AML-193 (cell line): ENCODE data around the gene SLC9A9.

ENCODE experiments used
- DNase-seq, 2 experiments: peaks; one replicate each; lab custom pipeline; 2025; lab: John Stamatoyannopoulos, UW

The SLC9A9 gene

GRCh38 chr3:143648708-143649107 is 199.6 kb downstream of the SLC9A9 start:
- DNase-seq, result no peak

DNA sequence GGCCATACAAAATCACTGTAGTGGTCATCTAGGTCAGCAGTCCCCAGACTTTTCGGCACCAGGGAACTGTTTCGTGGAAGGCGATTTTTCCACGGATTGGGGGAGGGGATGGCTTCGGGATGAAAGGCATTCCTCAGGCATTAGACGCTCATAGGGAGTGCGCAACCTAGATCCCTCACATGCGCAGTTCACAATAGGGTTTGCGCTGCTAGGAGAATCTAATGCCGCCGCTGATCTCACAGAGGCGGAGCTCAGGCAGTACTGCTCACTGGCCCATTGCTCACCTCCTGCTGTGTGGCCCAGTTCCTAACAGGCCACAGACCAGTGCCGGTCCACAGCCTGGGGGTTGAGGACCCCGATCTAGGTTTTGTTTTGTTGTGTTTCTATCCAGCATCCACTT is 200.1 kb downstream of the SLC9A9 start:
- DNase-seq, result no peak

- DNase-seq, result peak; percentile 71 to 79
Measured at GRCh38 chr3:143644370-143645089, 203.7 kb downstream of the SLC9A9 start.

DNA sequence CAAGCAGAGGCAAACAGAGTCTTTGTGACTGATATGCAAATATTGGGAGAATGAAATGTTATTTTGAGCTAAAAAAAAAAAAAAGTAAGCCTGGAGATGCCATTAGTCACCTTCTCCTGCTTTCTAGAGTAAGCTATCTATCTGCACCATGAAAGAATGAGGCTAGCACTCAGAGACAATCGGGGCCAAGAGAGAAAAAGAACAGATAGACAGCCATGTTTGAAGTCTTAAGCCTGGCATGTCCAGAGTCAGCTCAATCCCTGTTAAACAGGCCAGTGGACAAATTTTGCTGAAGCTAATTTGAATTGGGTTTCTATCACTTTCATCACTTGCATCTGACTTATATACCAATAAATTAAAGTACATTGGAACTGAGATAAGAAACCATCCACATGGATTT is 204.4 kb downstream of the SLC9A9 start:
- DNase-seq, result no peak

DNA sequence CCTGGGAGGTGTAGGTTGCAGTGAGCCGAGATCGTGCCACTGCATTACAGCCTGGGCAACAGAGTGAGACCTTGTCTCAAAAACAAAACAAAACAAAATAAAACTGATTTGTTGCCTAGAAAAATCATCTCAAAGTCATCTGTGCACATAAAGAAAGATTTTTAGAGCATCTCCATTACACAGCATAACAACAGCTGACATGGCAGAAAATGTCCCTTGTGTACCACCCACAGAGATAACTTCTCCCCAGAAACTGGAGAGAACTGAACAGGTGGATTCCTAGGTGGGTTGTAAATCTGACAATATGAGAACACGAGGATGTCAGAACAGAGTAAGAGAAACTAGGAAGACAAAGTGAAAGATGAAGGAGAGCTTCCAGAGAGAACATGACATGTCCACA is 207.5 kb downstream of the SLC9A9 start:
- no peak for DNase-seq

DNA sequence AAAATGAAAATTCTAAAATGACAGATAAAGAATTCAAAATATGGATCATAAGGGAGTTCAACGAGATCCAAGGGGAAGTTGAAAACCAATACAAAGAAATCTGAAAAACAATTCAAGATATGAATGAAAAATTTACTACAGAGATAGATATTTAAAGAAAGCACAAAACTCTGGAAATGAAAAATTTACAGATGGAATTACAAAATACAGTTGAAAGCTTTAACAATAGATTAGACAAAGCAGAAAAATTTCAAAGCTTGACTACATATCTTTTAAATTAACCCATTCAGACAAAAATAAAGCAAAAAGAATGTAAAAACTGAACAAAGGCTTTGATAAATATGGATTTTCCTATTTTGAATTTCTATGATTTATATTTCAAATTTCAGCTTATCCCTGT is 211.1 kb downstream of the SLC9A9 start:
- no peak for DNase-seq

DNA sequence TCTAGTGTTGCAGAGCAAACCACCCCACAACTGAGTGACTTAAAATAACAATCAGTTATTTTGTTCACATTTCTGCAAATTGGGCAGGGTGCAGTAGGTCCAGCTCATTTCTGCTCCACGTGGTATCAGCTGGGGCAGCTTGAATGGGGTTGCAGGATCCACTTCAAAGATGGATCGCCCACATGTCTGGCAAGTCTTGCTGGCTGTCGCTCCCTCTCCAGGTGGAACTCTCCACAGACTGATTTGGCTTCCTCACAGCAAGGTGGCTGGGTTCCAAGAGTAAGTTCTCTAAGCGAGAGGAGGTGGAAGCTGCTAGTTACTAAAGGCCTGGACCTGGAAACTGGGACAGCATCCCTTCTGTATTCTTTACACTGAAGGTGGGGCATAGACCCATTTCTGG is 213.3 kb downstream of the SLC9A9 start:
- no peak for DNase-seq

- no peak for DNase-seq
Measured at GRCh38 chr3:143634427-143634826, 213.8 kb downstream of the SLC9A9 start.

DNA sequence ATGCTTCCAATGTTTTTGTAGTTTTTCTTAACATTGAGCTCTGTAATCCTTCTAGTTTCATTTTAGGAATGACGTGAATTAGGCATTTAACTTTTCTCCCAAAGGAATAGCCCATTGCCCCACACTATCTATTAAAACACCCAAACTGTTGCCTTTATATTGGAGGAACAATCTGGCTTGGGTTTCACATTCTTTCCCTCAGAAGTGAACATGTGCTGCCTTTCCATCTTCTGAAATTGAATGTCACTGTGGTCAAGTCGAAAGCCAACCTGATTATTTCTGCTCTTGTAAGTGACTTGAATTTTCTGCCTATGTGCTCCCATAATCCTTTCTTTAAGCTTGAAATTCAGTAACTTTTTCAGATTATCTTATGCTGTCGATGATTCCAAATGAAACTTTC is 214.5 kb downstream of the SLC9A9 start:
- DNase-seq, result no peak

GRCh38 chr3:143629726-143630125 is 218.5 kb downstream of the SLC9A9 start:
- DNase-seq, result no peak

- DNase-seq, result no peak
Measured at GRCh38 chr3:143628971-143629370, 219.3 kb downstream of the SLC9A9 start.

GRCh38 chr3:143627336-143627735 is 220.9 kb downstream of the SLC9A9 start:
- no peak for DNase-seq

DNA sequence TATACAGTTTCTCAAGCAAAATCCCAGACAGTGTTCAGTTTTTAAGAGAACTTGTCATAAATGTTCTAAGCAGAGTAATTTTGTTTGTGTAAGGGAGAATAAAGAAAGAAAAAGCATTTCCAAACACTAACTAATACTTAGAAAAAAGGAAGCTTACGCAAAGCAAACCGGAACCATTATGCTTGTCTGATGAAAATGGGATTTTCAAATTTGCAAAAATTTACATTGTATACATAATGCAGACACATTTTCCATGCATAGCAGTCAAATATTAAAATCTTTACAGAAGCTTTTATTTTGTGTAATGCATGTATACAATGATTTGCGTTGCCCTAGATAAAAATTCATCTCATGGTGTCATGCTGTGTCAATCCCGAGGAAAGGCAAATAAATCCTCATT is 229.0 kb downstream of the SLC9A9 start:
- DNase-seq, result no peak

DNA sequence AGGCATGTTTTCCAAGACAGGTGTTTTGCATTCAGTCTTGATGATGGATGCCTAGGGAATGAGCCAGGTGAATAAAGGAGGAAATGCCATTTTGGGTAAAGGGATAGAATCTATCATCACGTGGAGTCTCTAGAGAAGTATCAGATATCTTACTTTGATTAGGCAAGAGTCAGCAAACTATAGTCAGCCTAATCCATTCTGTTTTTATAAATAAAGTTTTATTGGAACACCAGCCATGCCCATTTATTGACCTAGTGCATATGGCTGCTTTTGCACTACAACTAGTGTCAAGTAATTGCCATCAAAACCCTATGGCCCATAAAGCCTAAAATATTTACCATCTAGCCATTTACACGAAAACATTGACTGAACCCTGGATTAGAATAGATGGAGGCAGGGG is 231.2 kb downstream of the SLC9A9 start:
- no peak for DNase-seq

- DNase-seq, result peak; percentile 69
Measured at GRCh38 chr3:143613226-143613625, 235.0 kb downstream of the SLC9A9 start.

- no peak for DNase-seq
Measured at GRCh38 chr3:143612541-143612940, 235.7 kb downstream of the SLC9A9 start.

GRCh38 chr3:143608966-143609365 is 239.3 kb downstream of the SLC9A9 start:
- DNase-seq, result no peak

DNA sequence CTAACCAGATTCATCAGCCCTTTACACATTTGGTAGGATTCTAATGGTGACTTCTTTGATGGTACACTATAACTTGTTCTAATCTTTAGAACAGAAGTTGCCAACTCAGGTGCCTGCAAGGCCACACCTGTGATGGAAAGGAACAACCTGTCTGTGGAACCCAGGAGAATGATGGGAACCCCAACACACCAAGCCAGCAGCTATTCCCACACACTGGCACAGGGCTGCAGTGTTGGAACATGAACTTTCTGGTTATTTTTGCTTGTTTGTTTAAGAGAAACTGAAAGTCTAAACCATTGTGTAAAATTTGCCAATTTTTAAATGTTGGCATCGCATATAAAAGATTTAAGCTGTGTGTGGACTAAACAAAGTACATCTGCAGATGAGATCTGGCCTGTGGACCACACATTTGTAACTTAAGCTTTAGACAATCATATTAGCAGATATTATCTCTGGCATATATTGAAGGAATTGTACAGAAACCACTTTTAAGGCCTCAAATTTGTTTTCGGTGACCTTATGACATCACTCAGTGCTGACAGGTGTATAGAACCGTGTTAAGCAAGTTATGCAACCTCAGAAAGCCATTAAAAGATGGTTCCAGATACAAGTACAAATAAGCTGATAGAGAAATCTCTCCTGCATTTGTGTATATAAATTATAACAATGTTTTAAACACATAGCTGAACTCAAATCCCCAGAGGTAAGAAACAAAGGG is 242.9 kb downstream of the SLC9A9 start:
- no peak for DNase-seq

DNA sequence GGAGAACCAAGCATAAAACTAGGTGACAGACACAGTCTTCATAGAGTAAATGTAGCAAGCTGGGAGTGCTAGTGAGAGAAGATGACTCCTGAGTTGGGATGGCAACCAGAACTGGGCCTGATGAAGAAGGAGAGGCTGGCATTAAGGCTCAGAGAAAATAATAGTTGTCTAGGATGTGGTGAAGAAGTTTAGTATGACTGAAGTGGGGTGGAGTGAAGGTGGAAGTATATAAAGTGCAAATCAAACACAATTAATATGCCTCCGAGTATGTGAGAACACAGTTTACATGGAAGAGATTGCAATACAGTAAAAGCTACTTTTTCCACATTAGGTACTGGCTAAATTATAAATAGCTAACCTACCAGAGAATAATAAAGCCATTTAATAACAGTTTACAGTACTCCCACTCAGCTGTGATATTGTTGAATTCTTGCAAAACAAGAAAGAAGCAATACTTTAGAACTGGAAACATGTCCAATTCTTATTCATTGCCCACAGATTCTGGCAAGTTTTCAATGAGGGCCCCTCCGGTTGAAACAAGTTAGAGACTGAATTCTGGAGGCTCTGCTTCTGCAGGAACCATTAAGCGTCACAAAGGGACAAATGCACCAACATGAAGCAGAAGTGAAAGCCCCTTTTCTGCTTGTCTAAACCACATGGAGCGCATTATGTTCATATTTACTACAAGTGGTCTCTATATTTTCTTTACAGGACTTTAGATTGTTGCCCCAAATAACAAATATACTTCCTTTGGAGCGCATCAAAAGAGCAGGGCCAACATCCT is 243.7 kb downstream of the SLC9A9 start:
- no peak for DNase-seq

DNA sequence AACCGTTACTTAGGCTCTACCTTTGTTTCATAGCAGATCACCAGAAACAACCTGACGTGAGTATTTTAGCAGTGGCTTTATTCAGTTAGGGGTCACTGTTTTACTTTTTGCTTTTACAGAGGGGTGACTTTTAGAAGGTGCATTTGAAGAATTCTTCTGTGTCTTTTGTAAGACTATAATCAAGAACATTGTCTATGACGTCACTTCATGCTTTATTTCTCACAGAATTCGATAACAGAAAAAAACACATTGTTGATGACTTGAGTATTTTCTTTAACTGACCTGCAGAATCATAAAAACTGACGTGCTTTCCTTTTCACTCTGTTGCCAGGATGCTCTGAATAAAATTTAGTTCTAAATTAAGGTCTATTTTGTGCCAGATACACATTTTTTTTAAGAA is 244.5 kb downstream of the SLC9A9 start:
- no peak for DNase-seq

GRCh38 chr3:143601723-143602484 is 246.4 kb downstream of the SLC9A9 start:
- DNase-seq, result no peak
